GM18909 (cell line): ENCODE measurements around the gene TPRX1.
"Not testable (repeated sequence)": the region's sequence is repeated elsewhere in the genome, so short reads cannot be mapped to it uniquely, and the experiment has no call there.

Experiments
- ATAC-seq: cut with Tn5 transposase; IDR thresholded peaks from one replicate; pipeline ENCODE4 v1.9.1; 2021; ENCODE audit warnings: mild to moderate bottlenecking; ENCODE audit not compliant: unreplicated experiment, poor library complexity

Gene TPRX1

DNA sequence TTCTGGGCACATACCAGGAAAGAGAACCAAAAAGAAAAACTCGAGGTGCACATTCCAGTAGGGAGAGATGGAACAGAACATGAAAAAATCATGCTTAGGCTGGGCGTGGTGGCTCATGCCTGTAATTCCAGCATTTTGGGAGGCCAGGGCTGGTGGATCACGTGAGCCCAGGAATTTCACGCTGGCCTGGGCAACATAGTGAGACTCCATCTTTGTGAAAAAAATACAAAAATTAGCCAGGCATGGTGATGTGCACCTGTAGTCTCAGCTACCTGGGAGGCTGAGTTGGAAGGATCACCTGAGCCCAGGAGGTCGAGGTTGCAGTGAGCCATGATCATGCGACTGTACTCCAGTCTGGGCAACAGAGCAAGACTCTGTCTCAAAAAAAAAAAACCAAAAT is 33.1 kb downstream of the TPRX1 start:
- ATAC-seq = not testable (repeated sequence)

DNA sequence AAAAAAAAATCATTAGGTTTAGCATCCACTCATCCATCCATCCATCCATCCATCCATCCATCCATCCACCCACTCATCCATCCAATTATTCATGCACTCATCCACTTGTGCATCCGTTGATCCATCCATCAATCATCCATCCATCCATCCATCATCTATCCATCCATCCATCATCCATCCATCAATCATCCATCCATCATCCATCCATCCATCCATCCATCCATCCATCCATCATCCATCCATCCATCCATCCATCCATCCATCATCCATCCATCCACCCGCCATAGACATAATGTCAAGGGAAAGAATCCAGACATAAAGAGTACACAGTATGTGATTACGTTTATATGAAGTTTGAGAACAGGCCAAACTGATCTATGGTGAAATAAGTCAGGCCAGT is 34.8 kb downstream of the TPRX1 start:
- ATAC-seq = no peak

DNA sequence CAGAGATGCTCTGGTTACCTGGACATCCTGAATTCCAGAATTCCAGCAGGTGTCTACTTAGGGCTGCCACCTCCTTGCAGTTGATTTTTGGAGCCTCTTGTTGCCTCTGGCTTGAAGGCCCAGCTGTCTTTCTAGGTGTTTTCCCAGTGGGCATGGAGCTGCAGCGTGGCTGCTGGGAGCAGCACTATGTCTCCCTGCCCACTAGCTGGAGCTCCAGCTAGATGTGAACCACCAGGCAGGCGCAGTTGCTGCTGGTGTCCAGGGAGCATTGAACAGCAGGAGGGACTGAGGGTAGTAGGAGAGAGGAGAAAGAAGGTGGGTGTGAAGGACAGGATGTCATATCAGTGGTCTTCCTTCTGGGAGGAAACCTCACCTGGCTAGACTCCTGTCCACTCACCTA is 35.7 kb downstream of the TPRX1 start:
- no peak for ATAC-seq

DNA sequence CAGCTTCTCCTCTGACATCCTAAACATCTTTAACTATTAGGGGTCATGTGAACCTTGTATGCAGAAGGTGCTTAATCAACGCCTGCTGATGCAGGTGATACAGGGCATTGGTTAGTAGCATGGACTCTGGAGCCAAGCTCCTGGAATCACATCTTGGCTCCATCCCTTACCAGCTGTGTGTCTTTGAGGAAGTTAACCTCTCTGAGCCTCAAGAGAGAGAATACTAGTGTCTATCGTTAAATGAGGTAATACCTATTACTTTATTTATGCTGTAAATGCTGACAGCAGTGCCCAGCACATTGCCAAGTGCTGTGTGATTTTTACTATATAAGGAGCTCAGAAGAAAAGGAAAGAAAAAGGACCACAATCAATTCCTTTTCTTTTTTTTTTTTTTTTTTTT is 37.0 kb downstream of the TPRX1 start:
- ATAC-seq = no peak

DNA sequence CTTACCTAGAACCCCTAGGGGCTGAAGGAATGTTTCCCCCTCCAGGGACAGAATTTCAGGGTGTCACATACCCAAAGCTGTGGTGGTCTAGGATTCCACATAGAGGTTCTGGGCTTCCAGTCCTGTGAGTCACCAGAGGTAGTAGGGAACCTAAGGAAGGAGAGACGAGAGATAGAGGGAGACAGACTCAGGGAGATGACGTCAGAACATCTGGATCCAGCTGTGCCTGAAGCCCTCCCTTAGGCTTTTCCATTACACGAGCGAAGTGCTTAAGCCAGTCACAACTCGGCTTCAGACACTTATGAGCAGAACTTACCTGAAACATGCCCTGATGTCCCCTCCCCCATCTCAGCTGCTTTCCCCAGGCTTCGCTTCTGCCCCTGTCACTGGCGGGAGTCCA is 37.7 kb downstream of the TPRX1 start:
- ATAC-seq = no peak

DNA sequence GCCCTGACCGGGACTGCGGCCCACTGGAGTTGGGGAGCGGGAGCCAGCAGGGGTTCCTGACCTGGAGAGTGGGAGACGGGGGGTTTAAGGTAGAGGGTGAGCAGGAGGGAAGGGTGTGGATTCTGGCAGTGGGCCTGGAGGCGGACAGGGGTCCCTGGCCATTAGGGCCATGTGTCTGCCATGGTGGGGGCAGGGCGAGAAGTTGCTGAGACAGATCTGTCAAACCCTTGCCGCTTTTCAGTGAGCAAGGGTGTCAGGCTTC is 38.1 kb downstream of the TPRX1 start:
- no peak for ATAC-seq

DNA sequence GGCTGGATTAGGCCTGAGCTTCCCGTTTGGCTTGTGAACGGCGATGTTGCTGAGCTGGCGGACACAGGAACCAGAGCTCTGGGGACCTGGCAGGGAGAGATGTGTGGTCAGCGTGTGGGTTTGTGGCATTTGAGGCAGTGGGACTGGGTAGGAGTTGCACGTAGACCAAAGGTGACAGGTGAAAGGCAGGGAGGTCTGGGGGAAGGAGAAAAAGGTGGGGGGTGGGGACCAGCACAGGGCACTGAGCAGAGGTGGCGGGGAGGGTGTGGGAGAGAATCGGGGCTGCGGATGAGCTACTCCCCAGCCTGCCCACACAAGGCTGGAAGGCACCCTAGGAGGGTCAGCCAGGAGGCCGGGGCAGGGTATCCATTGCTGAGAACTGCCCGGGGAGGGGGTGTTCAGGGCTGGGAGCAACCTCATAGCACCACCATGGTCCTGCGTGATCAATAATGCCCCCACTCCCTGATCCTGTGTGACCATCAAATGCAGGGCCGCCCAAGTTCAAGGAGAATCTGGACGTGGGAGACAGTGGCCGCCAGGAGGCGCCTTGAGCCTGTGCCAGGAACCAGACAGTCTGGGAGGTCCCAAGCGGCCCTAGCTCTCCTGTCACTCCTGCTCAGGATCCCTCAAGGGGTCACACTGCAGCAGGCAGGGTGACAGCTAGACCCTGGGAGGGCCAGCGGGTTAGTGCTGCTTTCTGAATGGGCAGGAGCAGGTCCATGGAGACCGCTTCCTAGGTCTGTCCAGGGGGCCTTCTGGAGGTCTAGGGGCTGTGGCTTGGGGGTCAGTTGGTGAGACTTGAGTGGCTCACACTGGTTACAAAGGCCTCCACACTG is 38.6 kb downstream of the TPRX1 start:
- ATAC-seq = no peak

DNA sequence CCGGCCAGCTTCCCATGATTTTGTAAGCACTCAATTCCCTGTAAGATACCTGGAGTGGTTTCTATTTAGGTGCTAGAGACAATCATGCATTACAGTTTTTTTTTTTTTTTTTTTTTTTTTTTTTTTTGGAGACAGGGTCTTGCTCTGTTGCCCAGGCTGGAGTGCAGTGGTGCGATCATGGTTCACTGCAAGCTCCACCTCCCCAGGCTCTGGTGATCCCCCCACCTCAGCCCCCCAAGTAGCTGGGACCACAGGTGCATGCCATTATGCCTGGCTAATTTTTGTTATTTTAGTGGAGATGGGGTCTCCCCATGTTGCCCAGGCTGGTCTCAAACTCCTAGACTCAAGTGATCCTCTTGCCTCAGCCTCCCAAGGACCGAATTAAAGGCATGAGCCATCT is 39.6 kb downstream of the TPRX1 start:
- ATAC-seq = not testable (repeated sequence)

DNA sequence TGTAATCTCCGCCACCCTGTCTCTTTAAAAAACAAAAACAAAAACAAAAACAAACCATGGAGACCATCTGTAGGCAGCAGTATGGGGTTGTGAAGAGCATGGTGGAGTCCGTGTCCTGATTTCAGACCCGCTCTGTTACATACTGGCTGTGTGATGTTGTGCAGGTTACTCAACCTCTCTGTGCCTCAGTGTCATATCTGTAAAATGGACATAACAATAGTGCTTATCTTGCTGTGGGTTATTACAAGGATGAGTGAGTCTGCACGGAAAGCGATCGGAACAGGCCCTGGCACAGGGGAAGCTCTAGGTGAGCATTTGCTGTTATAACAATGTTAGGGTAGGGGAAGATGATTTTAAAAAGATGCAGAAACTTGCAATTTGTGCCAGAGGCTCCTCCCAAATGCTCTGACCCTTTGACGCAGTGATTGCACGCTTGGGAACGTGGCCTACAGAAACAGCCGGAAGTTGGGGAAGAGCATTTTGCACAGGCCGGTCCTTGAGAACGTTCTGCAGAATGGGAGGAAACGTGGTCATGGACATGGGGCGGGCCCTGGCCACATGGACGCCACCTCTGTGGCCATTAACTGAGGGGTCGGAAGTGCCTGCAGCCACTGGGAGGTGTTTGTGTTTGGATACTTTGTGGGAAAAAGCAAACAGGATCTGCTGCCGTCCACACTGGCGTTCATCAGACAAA is 41.6 kb downstream of the TPRX1 start:
- no peak for ATAC-seq

DNA sequence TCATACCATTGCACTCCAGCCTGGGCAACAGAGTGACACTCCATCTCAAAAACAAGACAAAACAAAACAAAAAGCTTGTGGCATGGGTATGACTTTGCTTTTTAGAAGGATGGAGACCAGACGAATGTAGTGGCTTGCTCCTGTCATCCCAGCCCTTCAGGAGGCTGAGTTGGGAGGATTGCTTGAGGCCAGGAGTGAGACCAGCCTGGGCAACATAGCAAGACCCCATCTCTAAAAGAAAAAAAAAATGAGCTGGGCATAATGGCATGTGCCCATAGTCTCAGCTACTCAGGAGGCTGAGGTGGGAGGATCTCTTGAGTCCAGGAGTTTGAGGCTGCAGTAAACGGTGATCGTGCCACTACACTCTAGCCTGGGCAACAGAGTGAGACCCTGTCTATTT is 42.2 kb downstream of the TPRX1 start:
- no peak for ATAC-seq

DNA sequence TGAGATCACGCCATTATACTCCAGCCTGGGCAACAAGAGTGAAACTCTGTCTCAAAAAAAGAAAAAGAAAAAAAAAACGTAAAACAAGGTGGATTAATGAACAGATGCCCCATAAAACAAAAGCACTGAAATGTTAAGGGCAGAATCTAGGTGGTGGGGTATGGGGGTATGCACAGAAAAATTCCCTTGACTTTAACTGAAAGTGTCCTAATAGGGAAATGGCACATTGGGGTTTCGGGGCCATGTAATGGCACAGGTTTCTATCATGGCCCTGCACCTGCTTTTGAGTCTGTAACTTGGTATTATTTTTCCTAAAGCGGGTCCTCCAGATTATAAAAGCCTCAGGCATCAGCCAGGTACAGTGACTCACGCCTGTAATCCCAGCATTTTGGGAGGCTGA is 42.8 kb downstream of the TPRX1 start:
- no peak for ATAC-seq

DNA sequence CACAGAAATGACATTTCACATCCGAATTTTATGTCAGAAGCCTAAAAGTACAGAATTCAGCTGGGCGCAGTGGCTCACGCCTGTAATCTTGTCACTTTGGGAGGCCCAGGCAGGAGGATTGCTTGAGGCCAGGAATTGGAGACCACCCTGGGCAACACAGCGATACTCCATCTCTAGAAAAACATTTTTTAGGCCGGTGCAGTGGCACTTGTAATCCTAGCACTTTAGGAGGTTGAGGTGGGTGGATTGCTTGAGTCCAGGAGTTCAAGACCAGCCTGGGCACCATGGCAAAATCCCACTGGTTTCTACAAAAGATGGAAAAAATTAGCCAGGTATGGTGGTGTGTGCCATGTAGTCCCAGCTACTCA is 43.7 kb downstream of the TPRX1 start:
- no peak for ATAC-seq

DNA sequence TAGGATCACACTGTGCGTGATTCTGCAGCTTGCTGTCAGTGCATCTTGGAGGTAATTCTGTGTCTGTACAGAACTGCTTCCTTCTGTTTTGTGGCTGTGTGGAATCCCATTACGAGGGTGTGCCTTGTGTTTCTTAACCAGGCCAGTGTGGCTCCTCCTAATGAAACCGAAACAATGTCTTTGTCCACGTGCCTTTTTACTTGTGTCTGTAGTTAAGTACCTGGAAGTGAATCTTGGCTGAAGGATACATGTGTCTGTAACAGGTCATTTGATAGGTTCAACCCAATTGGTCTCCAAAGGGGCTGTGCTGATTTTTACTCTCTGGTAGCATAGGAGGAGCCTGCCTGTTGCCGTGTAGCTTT is 45.9 kb downstream of the TPRX1 start:
- ATAC-seq = no peak

DNA sequence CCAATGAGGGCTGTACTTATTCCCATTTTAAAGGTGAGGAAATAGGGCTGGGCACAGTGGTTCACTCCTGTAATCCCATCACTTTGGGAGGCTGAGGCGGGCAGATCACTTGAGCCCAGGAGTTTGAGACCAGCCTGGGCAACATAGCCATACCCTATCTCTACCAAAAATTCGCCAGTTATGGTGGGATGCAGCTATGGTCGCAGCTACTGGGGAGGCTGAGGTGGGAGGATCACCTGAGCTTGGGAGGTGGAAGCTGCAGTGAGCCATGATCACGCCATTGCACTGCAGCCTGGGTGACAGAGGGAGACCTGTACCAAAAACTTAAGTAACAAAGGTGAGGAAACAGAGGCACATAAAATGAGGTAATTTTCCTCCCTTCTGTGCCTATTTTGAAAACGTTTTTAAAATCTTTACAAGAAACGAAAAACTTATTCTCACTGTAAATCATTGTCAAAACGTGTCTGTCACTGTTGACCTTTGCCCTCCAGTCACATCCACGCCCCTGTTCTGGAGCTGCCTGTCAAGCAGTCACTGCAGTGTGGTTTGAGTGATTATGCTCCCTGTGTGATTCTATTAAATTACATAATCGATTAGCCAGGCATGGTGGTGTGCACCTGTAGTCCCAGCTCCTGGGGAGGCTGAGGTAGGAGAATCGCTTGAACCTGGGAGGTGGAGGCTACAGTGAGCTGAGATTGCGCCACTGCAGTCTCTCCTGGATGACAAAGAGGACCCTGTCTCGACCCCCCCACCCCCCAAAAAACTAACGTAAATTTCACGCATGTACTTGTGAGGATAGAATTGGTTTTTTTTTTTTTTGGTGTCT is 46.5 kb downstream of the TPRX1 start:
- no peak for ATAC-seq

DNA sequence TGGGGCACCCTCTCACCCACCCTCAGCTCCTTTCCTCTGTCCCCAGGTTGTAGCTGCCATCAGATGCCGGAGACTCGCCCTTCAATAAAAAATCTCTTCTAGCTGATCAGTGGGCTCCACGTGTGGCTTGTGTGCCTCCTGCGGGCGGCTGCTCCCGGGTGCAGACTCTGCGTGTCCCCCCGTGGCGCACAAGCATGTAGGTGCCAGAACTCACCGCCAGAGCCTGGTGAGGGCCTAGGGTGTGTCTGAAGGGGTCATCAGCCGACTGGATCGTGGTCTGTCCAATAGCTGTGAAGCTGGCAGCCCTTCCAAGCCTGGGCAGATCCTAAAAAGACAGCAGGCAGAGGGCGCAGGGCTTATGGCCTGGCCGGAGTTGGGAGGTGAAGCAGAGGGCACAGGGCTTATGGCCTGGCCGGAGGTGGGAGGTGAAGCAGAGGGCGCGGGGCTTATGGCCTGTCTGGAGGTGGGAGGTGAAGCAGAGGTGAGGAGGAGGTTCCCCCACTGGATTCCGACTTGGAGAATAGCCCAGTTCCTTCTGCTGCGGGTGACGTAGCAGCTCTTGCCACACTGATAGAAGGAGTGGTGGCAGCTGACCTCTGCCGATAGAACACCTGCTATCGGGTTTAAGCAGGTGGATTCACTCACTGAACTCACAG is 47.3 kb downstream of the TPRX1 start:
- no peak for ATAC-seq

DNA sequence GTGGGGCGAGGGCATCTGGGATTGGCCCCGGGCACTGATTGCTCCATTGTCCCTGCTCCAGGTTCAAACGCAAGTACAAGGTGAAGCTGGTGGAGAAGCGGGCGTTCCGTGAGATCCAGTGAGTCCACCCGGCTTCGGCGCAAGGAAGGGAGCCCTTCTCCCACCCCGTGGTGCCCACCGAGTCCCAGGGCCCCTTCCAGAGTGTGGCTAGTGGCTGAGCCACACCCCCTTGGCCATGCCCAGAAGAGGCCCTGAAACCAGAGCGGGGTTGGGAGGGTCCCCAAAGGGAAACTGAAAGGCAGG is 47.8 kb downstream of the TPRX1 start:
- ATAC-seq = no peak

DNA sequence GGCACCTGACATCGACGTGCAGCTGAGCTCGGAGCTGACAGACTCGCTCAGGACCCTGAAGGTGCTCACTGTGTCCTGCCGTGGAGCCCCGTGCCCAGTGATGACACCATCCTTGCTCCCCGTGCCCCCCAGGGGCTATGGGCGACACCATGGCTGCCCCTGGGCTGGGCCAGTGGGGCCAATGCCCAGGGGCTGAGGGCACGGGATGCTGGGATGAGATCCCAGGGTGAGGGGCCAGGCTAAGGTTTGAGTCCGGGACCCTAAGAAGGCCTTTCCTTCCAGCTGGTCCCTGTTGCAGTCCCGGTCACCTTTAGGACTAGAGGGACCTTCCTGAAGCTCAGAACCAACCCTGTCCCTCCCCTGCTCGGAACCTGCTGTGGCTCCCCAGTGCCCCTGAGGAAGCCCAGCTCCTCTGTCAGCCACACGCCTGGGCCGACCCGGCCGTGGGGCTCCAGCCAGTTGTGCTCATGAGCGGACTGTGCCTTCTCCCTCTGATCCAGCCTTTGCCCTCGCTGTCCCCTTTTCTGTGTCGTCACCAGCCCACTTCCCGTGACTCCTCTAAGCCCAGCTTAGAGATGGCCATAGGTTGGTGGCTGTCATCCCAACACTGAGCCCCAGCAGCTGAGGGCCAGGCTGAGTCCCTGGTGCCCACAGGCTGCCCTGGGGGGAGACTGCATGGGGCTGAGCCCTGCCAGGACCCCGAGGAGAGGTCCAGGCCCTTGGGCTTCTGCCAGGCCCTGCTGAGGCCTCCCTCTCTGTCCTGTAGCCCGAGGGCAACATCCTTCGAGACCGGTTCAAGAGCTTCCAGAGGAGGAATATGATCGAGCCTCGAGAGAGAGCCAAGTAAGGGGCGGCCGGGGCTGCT is 48.4 kb downstream of the TPRX1 start:
- no peak for ATAC-seq

DNA sequence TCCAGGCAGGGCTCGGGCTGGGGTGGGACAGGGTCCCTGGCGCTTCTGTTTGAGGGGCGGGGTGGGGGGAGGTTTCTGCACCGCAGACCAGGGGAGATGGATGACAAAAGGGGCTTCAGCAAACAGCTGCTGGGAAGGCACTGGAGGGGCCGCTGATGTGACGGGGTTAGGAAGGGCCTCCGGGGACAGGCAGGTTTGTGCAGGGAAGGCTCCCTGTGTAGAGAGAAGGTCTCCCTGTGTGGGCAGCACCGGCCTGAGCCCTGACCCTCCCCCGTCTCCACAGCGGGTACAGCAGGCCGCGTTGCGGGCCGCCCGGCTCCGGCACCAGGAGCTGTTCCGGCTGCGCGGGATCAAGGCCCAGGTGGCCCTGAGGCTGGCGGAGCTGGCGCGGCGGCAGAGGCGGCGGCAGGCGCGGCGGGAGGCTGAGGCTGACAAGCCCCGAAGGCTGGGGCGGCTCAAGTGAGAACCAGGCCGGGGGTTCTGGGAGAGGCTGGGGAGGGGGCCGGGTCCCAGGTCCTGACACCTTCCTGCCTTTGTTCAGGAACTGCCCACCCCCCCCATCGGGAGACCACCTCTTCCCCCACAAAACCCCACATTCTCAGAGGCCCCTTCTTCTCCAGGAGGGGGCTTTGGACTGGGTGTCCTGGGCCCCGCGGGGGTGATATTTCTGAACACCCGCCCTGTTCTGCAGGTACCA is 49.1 kb downstream of the TPRX1 start:
- no peak for ATAC-seq

DNA sequence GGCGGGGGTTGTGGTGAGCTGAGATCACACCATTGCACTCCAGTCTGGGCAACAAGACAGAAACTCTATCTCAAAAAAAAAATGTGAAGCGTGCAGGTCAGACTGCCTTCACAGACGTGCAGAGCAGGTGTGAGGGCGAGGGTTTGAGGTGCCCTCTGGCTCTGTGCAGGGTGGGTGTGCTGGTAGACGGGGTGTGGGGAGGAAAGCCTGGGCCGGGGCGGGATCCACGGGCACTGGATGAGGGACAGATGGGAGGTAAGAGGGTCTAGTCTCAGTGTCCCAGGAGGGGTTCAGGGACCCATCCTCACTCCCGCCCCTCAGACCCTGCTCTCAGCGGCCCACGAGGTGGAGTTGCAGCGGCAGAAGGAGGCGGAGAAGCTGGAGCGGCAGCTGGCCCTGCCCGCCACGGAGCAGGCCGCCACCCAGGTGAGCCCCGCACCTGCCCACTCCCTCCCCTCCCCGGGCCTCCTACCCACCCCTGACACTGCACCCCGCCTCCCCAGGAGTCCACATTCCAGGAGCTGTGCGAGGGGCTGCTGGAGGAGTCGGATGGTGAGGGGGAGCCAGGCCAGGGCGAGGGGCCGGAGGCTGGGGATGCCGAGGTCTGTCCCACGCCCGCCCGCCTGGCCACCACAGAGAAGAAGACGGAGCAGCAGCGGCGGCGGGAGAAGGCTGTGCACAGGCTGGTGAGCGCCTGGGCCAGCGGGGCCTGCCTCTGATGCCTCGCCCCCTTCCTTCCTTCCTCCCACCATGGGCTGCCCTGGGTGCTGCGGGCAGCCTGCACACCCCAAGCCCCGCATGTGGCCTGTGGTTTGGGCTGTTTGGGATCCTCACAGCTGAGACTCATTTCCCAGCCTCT is 49.9 kb downstream of the TPRX1 start:
- ATAC-seq = no peak
